Psoas muscle (tissue), 8 donors: ENCODE results near the gene AUTS2. TPM values are rescaled to one million over a fixed set of nuclear protein-coding genes. Genes with fewer than 3 reads are reported as not detected.

Experiments used
- ATAC-seq, 4 donors: fragments of 200-7000 bp; cut with Tn5 transposase; one replicate each; pipeline ENCODE4 v1.9.1; 2020; ENCODE audit warnings: moderate library complexity in 3 of 4, mild to moderate bottlenecking in 2 of 4
- DNase-seq, 2 donors: peaks; one replicate each; pipeline ENCODE4 v3.0.0-alpha.2; 2020
- H3K27ac ChIP-seq: fragments of 200-600 bp; one replicate; pipeline ENCODE4 v1.8.0; 2022
- H3K27me3 ChIP-seq, 3 donors: fragments of 200-600 bp in 1 of 3; one replicate each; pipeline versions ENCODE4 v1.6.1 to v1.8.0; 2013 to 2022; ENCODE audit warnings: low read length in 2 of 3, mild to moderate bottlenecking in 2 of 3, moderate library complexity in 1 of 3; ENCODE audit not compliant: insufficient read depth in 3 of 3
- H3K36me3 ChIP-seq, 2 donors: fragments of 200-600 bp in 1 of 2; one replicate each; pipeline versions ENCODE4 v1.6.1 to v1.8.0; 2013 to 2022; ENCODE audit warnings: low read depth in 1 of 2, mild to moderate bottlenecking in 1 of 2, moderate library complexity in 1 of 2; ENCODE audit not compliant: insufficient read depth in 1 of 2
- H3K4me1 ChIP-seq: fragments of 200-600 bp; one replicate; pipeline ENCODE4 v1.8.0; 2022
- H3K4me3 ChIP-seq: fragments of 200-600 bp; one replicate; pipeline ENCODE4 v1.8.0; 2022; ENCODE audit warnings: mild to moderate bottlenecking
- H3K9me3 ChIP-seq: fragments of 200-600 bp; one replicate; pipeline ENCODE4 v1.8.0; 2022
- WGBS, 3 donors: extraction: QIAGEN DNeasy Blood & Tissue Kit; methylation state at CpG; one replicate each; pipeline versions ENCODE4 v1.1.6 to v1.1.7; 2013; 5-methylcytosine and 5-hydroxymethylcytosine counted together
- intact Hi-C, 2 donors: fragments of 100-400 bp; cut with DNase I; formaldehyde crosslinking; loops; one replicate each; pipeline versions ENCODE4 v1.11.0 to v1.14.2; 2022
- polyA plus RNA-seq, 3 donors: library from polyadenylated mRNA; stranded (reverse); fragments of 200-250 nt; gene quantifications; one replicate each; pipeline ENCODE4 v1.2.3, GENCODE V29; 2013
- total RNA-seq, 4 donors: library from RNA; stranded (reverse); fragmentation: NEBNext Ultra II Directional in 2 of 4; extraction: Animal tissue kit (Norgen Biotek cat#: 25700) in 2 of 4; gene quantifications; one replicate each; pipeline versions ENCODE4 v1.2.1 to v1.2.4, GENCODE V29; 2021 to 2023
- TF ChIP-seq, protein P1 (sequence below): fragments of 200-600 bp; IDR thresholded peaks from one replicate; pipeline ENCODE4 v1.8.0; 2022; ENCODE audit warnings: antibody characterized with exemption
- donor health status: healthy with polysubstance abuse.
- donor health status: DM: no; HTN: no; CAD: no; lungs with moderate emphysema.
- donor health status: Bipolar disorder and iron deficiency.
- donor health status: healthy.
- donor health status: DM: yes; HTN: yes; CAD: no.
- donor health status: DM: no; HTN: no; CAD: no.
- donor health status: DM: no; HTN: no; CAD: no.
- donor health status: DM: yes; HTN: yes; CAD: no.

The AUTS2 gene
- total and polyA plus RNA-seq, 7 donors: 5.0 to 33.5 (median 14.3) TPM

DNA sequence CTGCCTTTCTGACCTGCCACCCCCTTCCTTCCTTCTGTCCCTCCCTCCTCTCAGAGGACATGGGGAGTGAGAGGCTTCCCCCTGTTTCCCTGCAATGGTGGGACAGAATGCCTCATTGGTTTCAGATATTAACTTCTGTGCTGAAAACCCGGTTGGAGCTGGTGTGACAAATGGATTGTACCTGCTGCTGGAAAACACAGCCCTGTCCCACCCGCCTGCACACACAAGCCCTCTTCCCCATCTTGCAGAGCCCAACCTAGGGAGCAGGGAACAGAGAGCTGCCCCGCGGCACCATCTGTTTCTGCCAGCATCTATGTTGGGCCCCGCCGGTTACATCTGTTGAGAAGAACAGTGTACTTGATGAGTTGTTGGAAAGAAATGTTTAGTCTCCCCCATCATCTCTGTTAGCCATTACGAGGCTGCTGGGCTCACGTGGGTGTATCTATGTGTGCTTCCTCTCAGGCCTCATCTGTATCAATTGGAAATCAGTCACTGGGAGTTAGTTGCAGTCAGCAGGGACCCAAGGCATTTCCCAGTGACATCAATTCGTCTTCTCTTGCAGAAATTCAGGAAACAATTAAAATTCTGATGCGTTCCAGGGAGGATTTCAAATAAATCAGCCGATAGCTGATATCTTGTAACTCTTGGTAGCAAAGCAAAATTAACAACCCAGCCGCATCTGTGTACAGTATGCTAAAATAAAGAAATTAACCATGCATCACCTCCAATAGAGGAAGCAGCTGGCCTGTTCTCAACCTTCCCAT is 808.1 kb downstream of the AUTS2 start:
- ATAC-seq (no peak), DNase-seq (no peak)
- Histone ChIP-seq H3K27me3 (no peaks in the 10 kb centered on the region), H3K36me3 (no peaks in the 10 kb centered on the region), H3K4me3 (no peak overlapping the region), H3K27ac (no peak overlapping the region), H3K4me1 (no peaks in the 10 kb centered on the region), H3K9me3 (no peaks in the 10 kb centered on the region)
- TF ChIP-seq, protein P1, sequence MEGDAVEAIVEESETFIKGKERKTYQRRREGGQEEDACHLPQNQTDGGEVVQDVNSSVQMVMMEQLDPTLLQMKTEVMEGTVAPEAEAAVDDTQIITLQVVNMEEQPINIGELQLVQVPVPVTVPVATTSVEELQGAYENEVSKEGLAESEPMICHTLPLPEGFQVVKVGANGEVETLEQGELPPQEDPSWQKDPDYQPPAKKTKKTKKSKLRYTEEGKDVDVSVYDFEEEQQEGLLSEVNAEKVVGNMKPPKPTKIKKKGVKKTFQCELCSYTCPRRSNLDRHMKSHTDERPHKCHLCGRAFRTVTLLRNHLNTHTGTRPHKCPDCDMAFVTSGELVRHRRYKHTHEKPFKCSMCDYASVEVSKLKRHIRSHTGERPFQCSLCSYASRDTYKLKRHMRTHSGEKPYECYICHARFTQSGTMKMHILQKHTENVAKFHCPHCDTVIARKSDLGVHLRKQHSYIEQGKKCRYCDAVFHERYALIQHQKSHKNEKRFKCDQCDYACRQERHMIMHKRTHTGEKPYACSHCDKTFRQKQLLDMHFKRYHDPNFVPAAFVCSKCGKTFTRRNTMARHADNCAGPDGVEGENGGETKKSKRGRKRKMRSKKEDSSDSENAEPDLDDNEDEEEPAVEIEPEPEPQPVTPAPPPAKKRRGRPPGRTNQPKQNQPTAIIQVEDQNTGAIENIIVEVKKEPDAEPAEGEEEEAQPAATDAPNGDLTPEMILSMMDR: no peak
- intact Hi-C loops: no loop called here
- 61 to 74% (median 66%) methylated on average over 12 of the region's 12 CpGs for WGBS, 3 donors

DNA sequence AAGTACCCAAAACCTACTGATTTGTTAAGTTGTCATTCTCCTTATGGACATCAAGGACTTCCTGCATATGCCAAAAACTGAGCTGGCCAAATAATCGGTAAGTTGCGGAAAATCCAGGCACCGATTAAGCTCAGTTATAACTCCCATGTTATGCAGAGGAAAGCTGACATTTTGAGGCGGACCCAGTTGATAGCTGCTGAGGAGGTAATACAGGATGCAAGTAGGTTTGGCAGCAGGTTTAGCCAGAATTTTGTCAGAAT is 808.6 kb downstream of the AUTS2 start:
- no peaks in the 10 kb centered on the region for H3K36me3 ChIP-seq
- intact Hi-C loops: no loop called here
- ATAC-seq (no peak), DNase-seq (no peak)
- WGBS, 3 donors: 71 to 80% (median 74%) methylated on average over 4 of the region's 4 CpGs
- TF ChIP-seq, protein P1: no peak
- H3K4me1 ChIP-seq: no peaks in the 10 kb centered on the region
- H3K9me3 ChIP-seq: no peaks in the 10 kb centered on the region
- H3K27ac ChIP-seq: no peak overlapping the region
- no peak overlapping the region for H3K4me3 ChIP-seq
- H3K27me3 ChIP-seq: no peaks in the 10 kb centered on the region

DNA sequence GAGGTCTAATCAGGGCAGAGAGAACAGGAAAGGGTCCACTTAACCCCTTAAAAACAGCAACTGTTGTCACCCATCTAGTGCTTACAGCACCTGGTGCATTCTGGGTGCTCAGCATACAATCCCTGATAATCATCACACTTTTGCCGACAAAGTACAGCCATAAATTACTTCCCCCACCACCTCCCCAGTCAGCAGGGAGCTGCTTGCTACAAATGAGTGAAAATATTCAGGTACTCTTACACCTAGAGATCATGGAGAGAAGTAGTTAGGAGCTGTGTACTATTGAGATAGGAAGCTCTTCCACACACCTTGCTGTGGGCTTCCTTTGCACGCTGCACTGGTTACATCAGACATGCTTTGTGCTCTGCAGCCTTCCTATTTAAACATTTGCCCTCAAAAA is 810.2 kb downstream of the AUTS2 start:
- intact Hi-C loops: no loop called here
- 92 to 94% (median 93%) methylated on average over 2 of the region's 2 CpGs for WGBS, 3 donors
- Histone ChIP-seq H3K27ac (no peak overlapping the region), H3K9me3 (no peaks in the 10 kb centered on the region), H3K4me3 (no peak overlapping the region), H3K36me3 (no peaks in the 10 kb centered on the region), H3K27me3 (no peaks in the 10 kb centered on the region), H3K4me1 (no peaks in the 10 kb centered on the region)
- ATAC-seq: no peak
- no peak for DNase-seq
- TF ChIP-seq, protein P1: no peak

DNA sequence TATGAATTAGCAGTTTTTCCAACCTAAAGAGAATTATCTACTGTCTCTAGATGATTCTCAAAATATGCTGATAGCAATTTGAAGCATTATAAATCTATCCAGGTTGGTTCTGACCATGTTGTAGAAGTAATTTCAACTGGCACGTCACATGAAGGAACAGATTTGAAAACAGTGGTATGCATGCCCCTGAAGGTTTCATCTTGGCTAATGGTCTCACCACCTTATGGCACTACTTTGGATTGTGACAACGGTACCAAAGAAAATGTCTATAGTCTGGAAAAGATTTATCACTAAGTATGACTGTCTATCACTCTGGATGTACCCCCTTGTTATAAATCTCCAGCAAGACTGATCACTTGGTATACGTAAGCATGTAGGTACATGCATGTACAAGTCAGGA is 810.6 kb downstream of the AUTS2 start:
- DNase-seq (no peak), ATAC-seq (no peak)
- Histone ChIP-seq H3K9me3 (no peaks in the 10 kb centered on the region), H3K4me1 (no peaks in the 10 kb centered on the region), H3K36me3 (no peaks in the 10 kb centered on the region), H3K27ac (no peak overlapping the region), H3K4me3 (no peak overlapping the region), H3K27me3 (no peaks in the 10 kb centered on the region)
- TF ChIP-seq, protein P1: no peak
- 94 to 98% (median 97%) methylated on average over 3 of the region's 3 CpGs for whole genome bisulfite sequencing, 3 donors
- intact Hi-C loops: no loop called here
